SK-N-SH (cell line): ENCODE measurements around the gene HOXB9.

ENCODE experiments used
- EP300 ChIP-seq, 2 experiments: IDR thresholded peaks; 2 replicates each; pipeline versions ENCODE4 v1.4.0 to v1.6.1; 2012; ENCODE audit warnings: borderline replicate concordance in 1 of 2, low read depth in 1 of 2, low read length in 1 of 2
- EZH2phosphoT487 ChIP-seq: fragments of 200-600 bp; sonication (generic); IDR thresholded peaks from 2 replicates; pipeline ENCODE4 v1.6.1; 2017; ENCODE audit warnings: low read depth, mixed run types, mild to moderate bottlenecking, antibody characterized with exemption, moderate library complexity, borderline replicate concordance
- GABPA ChIP-seq: IDR thresholded peaks from 2 replicates; pipeline ENCODE4 v1.4.0; 2012; ENCODE audit warnings: low read depth, mild to moderate bottlenecking
- MEF2A ChIP-seq: IDR thresholded peaks from 2 replicates; pipeline ENCODE4 v1.4.0; 2012; ENCODE audit warnings: low read depth, borderline replicate concordance
- MXI1 ChIP-seq: IDR thresholded peaks from 2 replicates; pipeline ENCODE4 v1.6.1; 2012; ENCODE audit warnings: mild to moderate bottlenecking, low read depth, low read length, improper control_type of control experiment
- NFIC ChIP-seq: IDR thresholded peaks from 2 replicates; pipeline ENCODE4 v1.4.0; 2012; ENCODE audit warnings: borderline replicate concordance
- NRF1 ChIP-seq: IDR thresholded peaks from 2 replicates; pipeline ENCODE4 v1.6.1; 2012; ENCODE audit warnings: low read depth, mild to moderate bottlenecking, low read length
- POLR2AphosphoS5 ChIP-seq: IDR thresholded peaks from 2 replicates; pipeline ENCODE4 v1.6.1; 2012; ENCODE audit warnings: low read depth, low read length
- RAD21 ChIP-seq: IDR thresholded peaks from 2 replicates; pipeline ENCODE4 v1.6.1; 2012; ENCODE audit warnings: mild to moderate bottlenecking, low read length
- RCOR1 ChIP-seq: fragments of 150-350 bp; IDR thresholded peaks from 2 replicates; pipeline ENCODE4 v1.6.1; 2017; ENCODE audit warnings: antibody characterized with exemption, low read length
- REST ChIP-seq: IDR thresholded peaks from 2 replicates; pipeline ENCODE4 v1.6.1; 2012; ENCODE audit warnings: mild to moderate bottlenecking, low read depth, low read length, moderate library complexity
- RXRA ChIP-seq: IDR thresholded peaks from 2 replicates; pipeline ENCODE4 v1.4.0; 2012; ENCODE audit warnings: low read depth, mild to moderate bottlenecking, borderline replicate concordance
- TCF12 ChIP-seq: IDR thresholded peaks from 2 replicates; pipeline ENCODE4 v1.4.0; 2012
- TF ChIP-seq, protein P1 (sequence below): fragments of 200-600 bp; sonication (generic); IDR thresholded peaks from 2 replicates; pipeline ENCODE4 v1.6.1; 2017; ENCODE audit warnings: antibody characterized with exemption, mild to moderate bottlenecking, moderate library complexity

DNA sequence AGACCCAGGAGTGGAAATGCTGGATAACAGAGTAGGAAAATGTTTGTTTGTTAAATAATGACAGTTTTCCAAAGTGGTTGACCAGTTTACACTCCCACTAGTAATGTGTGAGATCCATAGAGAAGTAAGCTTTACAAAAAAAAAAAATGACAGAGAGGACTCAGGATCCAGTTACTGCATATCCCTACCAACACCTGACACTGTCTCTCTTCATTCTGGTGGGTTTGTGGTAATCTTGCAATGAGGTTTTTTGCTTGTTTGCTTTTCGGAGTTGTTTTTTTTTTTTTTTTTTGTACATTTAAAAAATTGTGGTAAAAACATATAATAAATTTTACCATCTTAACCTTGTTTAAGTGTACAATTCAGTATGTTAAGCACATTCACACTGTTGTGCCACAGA lies 23.6 kb upstream of the HOXB9 start:
- TF ChIP-seq RXRA (no peak), MEF2A (no peak), NFIC (no peak), EP300 (IDR thresholded peaks at IDR 0.05; ENCODE audit: borderline replicate concordance in 1 of 2, low read depth in 1 of 2, low read length in 1 of 2) (no peak), POLR2AphosphoS5 (no peak), TCF12 (no peak), EZH2phosphoT487 (no peak), NRF1 (no peak), RCOR1 (no peak), RAD21 (no peak), GABPA (no peak), REST (no peak), MXI1 (no peak)
- TF ChIP-seq, protein P1, sequence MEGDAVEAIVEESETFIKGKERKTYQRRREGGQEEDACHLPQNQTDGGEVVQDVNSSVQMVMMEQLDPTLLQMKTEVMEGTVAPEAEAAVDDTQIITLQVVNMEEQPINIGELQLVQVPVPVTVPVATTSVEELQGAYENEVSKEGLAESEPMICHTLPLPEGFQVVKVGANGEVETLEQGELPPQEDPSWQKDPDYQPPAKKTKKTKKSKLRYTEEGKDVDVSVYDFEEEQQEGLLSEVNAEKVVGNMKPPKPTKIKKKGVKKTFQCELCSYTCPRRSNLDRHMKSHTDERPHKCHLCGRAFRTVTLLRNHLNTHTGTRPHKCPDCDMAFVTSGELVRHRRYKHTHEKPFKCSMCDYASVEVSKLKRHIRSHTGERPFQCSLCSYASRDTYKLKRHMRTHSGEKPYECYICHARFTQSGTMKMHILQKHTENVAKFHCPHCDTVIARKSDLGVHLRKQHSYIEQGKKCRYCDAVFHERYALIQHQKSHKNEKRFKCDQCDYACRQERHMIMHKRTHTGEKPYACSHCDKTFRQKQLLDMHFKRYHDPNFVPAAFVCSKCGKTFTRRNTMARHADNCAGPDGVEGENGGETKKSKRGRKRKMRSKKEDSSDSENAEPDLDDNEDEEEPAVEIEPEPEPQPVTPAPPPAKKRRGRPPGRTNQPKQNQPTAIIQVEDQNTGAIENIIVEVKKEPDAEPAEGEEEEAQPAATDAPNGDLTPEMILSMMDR: no peak
